Activated naive CD4-positive, alpha-beta T cell treated with anti-CD3 and anti-CD28 coated beads, Interleukin-2, amount 50 U/mL, for 24 hours (primary cell): ENCODE results near the gene ETFDH.
"Not testable (repeated sequence)": the region's sequence is repeated elsewhere in the genome, so short reads cannot be mapped to it uniquely, and the experiment has no call there.

Experiments used
- H3K27ac Mint-ChIP-seq: one replicate; pipeline ENCODE4 v1.8.0; 2021; ENCODE audit warnings: mild to moderate bottlenecking, mixed read lengths
- H3K27me3 Mint-ChIP-seq: one replicate; pipeline ENCODE4 v1.8.0; 2021; ENCODE audit warnings: mixed read lengths
- H3K36me3 Mint-ChIP-seq: one replicate; pipeline ENCODE4 v1.8.0; 2021; ENCODE audit warnings: mixed read lengths
- H3K4me1 Mint-ChIP-seq: one replicate; pipeline ENCODE4 v1.8.0; 2021; ENCODE audit warnings: mixed read lengths
- H3K4me3 Mint-ChIP-seq: one replicate; pipeline ENCODE4 v1.8.0; 2021; ENCODE audit warnings: mild to moderate bottlenecking, mixed read lengths
- H3K9me3 Mint-ChIP-seq: one replicate; pipeline ENCODE4 v1.8.0; 2021; ENCODE audit warnings: mixed read lengths

ETFDH gene

DNA sequence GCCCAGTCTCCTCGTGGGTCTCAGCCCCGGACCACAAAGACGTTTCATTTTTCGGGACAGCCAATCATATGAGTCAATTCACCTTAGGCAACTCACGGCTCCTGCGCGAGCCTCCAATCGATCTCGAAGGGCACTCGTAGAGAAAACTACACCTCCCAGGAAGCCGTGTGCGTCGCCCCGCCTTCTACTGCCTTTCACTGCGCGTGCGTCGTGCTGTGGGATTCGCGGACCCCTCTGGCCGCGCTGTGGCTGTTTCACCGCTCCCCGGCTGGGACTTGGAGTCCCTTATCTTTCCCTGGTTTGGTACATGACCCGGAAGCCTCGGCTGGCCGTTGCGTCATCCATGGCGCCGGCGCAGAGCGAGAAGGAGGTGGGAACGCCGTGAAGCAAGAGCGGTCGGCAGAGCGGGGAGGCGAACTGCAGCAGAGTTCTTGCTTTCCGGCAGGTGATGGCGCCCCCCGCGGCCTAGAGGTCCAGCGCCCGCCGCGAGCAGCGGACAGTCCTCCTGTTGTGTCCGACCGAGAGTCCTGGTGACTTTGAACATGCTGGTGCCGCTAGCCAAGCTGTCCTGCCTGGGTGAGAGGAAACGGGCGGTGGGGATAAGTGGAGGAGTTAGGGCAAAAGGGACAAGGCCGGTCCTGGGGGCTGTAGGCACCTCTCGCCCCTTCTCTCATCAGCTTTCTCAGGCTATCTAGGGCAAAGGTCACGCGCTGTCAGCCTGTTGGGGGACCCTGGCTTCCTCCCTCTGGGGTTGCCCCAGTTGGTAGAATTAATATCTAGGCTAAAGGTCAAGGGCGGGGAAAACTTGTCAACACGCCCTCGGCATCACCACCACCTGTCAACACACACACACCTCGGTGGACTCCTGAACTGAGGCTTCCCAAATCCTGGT is at the start of gene ETFDH:
TSS of gene ETFDH (plus strand) at position 382 of the 892 bp plus-strand sequence. CDS start at position 543, 161 bp downstream.
- Mint-ChIP-seq H3K27me3 (no peaks in the 10 kb centered on the region), H3K4me3 (peak within 1 kb of the TSS; percentile 98), H3K27ac (peak within 1 kb of the TSS; percentile 97), H3K9me3 (no peaks in the 10 kb centered on the region), H3K4me1 (peaks cover 19% of the 10 kb centered on the region), H3K36me3 (no peaks in the 10 kb centered on the region)

DNA sequence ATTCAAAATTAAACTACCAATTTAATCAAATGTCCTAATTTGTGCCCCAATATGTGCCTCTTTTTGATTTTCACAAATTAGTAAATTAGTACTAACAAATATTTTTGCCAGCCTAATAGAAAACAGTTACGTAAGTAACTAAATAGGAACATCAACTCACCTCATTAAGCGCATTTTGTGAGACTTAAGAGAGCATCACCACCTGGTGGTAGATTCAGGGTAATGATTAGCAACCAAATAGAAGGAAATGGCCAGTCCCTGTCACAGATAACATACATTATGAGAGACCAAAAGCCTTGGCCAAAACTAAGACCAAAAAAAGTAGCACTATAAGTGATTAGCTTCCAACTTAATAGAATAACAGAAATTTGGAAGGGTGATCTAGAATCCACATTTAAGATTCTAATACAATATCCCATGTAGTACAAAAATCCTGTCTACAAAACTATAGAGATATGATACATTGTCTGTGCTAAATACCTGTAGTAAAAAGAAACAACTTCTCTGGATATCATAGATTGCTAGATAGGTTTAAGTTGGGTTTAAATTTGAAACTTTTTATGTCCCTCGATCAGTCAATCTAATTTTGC is 47.1 kb upstream of the ETFDH start:
- Mint-ChIP-seq H3K27me3 (peaks cover 10% of the 10 kb centered on the region), H3K9me3 (no peaks in the 10 kb centered on the region), H3K27ac (no peak overlapping the region), H3K36me3 (no peaks in the 10 kb centered on the region), H3K4me1 (no peaks in the 10 kb centered on the region), H3K4me3 (no peak overlapping the region)

DNA sequence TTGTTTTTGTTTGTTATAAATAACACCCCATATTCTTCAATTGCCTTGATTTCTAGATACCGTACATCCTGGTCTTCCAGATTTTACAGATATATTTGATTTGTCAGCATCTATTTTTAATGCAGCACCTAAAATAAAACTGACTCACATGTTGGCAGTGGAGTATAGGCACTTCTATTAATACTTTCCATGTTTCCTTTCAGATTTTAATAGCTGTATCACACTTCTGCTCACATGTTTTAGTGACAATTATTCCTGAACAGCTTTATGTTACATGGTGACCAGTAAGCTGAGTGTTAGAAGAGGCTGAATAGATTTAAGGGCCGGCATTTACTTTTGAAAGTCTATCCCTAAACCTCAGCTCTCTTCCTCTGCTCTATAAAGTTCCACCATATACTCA is 46.6 kb upstream of the ETFDH start:
- Mint-ChIP-seq H3K27me3 (peaks cover 10% of the 10 kb centered on the region), H3K27ac (no peak overlapping the region), H3K4me1 (no peaks in the 10 kb centered on the region), H3K9me3 (no peaks in the 10 kb centered on the region), H3K4me3 (no peak overlapping the region), H3K36me3 (no peaks in the 10 kb centered on the region)

DNA sequence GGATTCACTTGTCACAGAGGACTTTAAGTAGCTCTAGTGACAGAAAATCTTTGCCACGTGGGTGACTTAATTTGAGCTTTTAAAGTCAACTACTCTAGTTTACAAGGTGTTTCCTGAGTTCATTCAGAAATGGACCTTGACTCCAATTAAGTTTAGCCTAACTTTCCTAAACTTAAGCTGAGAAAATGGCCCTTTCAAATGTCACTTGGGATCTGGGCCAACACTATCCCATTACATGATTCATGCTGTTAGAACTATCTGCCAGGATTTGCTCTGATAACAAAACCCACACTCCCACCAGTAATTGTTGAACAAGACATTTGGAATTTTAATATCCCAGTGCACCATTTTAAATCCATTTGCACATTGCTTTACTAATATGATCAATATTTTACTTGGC is 41.2 kb upstream of the ETFDH start:
- Mint-ChIP-seq H3K36me3 (no peaks in the 10 kb centered on the region), H3K9me3 (no peaks in the 10 kb centered on the region), H3K27me3 (peaks cover 5% of the 10 kb centered on the region), H3K4me1 (no peaks in the 10 kb centered on the region), H3K27ac (no peak overlapping the region), H3K4me3 (no peak overlapping the region)

DNA sequence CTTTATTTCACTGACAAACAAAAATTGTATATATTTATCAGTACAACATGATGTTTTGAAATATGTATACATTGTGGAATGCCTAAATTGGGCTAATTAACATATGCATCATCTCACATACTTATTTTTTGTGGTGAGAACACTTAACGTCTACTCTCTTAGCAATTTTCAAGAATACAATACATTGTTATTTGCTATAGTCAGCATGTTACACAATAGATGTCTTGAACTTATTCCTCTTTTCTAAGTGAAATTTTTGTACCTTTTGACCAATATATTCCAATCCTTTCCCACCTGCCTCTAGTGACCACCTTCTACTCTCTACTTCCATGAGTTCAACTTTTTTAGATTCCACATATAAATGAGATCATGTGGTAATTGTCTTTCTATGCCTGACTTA is 35.5 kb upstream of the ETFDH start:
- Mint-ChIP-seq H3K9me3 (no peaks in the 10 kb centered on the region), H3K27ac (no peak overlapping the region), H3K36me3 (no peaks in the 10 kb centered on the region), H3K27me3 (peaks cover 16% of the 10 kb centered on the region), H3K4me3 (no peak overlapping the region), H3K4me1 (no peaks in the 10 kb centered on the region)

DNA sequence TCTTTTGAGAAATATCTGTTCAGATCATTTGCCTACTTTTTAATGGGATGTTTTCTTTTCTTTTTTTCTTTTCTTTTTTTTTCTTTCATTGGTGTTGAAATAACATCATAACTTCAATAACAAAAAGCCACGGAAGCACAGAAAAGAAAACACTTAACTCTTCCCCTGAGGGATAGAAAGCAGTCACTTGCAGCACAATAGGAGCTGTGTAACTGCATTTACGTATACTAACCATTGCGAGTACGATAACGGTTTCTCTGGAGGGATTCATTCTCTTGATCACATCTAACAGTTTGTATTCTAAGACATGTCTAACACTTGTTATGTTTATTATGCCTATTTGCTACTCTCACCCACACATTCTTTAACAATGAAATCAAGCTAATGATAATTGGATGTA is 27.7 kb upstream of the ETFDH start:
- Mint-ChIP-seq H3K27me3 (peaks cover 21% of the 10 kb centered on the region), H3K4me1 (no peaks in the 10 kb centered on the region), H3K36me3 (no peaks in the 10 kb centered on the region), H3K9me3 (no peaks in the 10 kb centered on the region), H3K4me3 (no peak overlapping the region), H3K27ac (no peak overlapping the region)

DNA sequence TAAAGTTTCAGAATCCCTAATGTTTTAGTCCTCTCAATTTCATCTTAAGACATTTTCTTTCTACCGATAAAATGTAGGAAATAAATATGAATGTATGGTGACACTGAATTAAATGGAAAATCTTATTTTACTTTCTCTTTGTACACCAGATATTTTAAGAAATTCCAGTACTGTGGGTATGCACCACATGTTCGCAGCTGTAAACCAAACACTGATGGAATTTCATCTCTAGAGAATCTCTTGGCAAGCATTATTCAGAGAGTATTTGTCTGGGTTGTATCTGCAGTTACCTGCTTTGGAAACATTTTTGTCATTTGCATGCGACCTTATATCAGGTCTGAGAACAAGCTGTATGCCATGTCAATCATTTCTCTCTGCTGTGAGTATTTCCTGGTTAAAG is 27.3 kb upstream of the ETFDH start:
- Mint-ChIP-seq H3K4me1 (no peaks in the 10 kb centered on the region), H3K9me3 (no peaks in the 10 kb centered on the region), H3K4me3 (no peak overlapping the region), H3K27ac (no peak overlapping the region), H3K36me3 (no peaks in the 10 kb centered on the region), H3K27me3 (peaks cover 21% of the 10 kb centered on the region)

DNA sequence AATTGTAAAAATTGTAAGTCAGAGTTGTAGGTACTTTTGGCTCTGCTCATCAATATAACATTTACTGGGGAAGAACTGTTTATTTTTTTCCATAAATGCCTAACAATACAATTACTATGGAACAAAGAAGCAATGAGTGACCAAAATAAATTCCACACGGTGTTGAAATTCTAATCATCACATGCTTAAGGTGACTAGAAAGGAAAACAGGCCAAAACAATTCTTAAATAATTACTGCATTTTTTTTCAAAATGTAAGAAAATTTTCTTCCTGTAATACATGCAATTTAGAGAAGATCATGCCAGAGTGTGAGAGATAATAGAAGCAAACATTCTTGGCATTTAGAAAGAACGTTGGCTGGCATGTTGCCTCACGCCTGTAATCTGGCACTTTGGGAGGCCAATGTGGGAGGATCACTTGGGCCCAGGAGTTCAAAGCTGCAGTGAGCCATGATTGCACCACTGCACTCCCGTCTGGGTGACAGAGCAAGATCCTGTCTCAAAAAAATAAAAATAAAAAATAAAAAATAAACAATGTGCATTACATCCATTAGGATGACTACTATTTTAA is 22.9 kb upstream of the ETFDH start:
- peaks cover 8% of the 10 kb centered on the region for H3K4me1 Mint-ChIP-seq
- peaks cover 10% of the 10 kb centered on the region for H3K27me3 Mint-ChIP-seq
- no peak overlapping the region for H3K4me3 Mint-ChIP-seq
- no peaks in the 10 kb centered on the region for H3K36me3 Mint-ChIP-seq
- H3K27ac Mint-ChIP-seq, result no peak overlapping the region
- no peaks in the 10 kb centered on the region for H3K9me3 Mint-ChIP-seq

DNA sequence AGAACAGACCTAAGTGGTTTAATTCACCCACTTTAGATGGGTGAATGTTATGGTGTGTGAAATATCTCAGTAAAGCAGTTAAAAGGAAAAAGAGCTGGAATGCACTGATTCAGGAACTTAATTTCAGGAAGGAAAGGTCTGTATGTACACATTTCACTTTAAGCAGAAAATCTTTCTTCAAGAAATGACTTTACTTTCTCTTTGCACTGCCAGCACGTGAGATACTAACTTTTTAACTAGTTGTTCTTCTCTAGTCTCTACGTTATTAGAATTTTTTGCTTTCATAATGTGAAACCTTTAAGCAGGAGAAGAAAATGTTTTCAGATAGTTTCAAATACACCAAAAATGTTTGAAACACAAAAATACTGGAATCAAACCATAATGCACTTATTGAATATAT is 19.2 kb upstream of the ETFDH start:
- H3K27ac Mint-ChIP-seq, result no peak overlapping the region

DNA sequence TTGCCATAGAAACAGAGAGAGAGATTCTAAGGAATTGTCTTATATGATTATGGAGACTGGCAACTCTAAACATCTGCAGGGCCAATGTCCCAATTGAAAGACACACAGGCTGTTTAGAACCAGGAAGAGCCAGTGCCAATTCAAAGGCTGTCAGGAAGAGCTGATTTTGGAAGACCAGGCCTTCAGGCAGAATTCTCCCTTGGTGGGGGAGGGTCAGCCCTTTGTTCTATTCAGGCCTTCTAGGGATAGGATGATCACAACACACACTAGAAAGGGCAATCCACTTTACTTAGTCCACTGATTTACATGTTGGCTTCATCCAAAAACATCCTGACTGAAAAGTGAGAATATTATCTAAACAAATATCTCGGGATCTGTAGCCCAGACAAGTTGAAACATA is 15.7 kb upstream of the ETFDH start:
- H3K27me3 Mint-ChIP-seq, result peaks cover 5% of the 10 kb centered on the region
- no peaks in the 10 kb centered on the region for H3K9me3 Mint-ChIP-seq
- H3K4me1 Mint-ChIP-seq, result peaks cover 8% of the 10 kb centered on the region
- H3K27ac Mint-ChIP-seq, result no peak overlapping the region
- H3K4me3 Mint-ChIP-seq, result no peak overlapping the region
- no peaks in the 10 kb centered on the region for H3K36me3 Mint-ChIP-seq

More for the DNA sequence above, 19.2 kb upstream of the ETFDH start:
- H3K27me3 Mint-ChIP-seq, result no peaks in the 10 kb centered on the region
- H3K4me1 Mint-ChIP-seq, result peaks cover 8% of the 10 kb centered on the region
- peak overlapping the region; percentile 57 for H3K4me3 Mint-ChIP-seq
- H3K9me3 Mint-ChIP-seq, result no peaks in the 10 kb centered on the region
- no peaks in the 10 kb centered on the region for H3K36me3 Mint-ChIP-seq

DNA sequence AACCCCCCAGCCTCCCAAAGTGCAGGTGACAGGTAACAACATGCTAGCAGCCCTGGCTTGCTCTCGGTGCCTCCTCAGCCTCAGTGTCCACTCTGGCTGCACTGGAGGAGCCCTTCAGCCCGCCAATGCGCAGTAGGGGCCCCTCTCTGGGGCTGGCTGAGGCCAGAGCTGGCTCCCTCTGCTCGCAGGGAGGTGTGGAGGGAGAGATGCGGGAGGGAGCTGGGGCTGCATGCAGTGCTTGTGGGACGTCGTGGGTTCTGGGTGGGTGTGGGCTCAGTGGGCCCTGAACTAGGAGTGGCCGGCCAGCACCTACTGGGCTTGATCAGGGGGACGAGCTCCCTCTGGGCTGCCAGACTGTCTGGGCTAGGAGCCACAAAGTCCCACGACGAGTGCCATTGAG is 14.8 kb upstream of the ETFDH start:
- Mint-ChIP-seq H3K27ac (no peak overlapping the region), H3K4me1 (peaks cover 8% of the 10 kb centered on the region), H3K27me3 (peaks cover 5% of the 10 kb centered on the region), H3K9me3 (no peaks in the 10 kb centered on the region), H3K4me3 (no peak overlapping the region), H3K36me3 (no peaks in the 10 kb centered on the region)

DNA sequence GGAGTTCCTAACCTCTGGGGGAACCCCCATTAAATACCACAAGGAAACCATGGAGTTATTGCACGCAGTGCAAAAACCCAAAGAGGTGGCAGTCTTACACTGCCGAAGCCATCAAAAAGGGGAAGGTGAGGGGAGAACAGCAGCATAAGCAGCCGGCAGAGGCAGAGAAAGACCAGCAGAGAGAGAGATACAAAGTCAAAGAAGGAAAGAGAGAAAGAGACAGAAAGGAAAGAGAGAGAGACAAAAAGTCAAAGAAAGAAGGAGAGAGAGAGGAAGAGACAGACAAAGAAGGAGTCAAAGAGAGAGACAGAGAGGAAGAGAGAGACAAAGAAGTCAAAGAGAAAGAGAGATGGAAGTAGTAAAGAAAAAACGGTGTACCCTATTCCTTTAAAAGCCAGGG is 8.8 kb upstream of the ETFDH start:
- not testable (repeated sequence) for H3K9me3 Mint-ChIP-seq, H3K4me3 Mint-ChIP-seq, H3K27ac Mint-ChIP-seq, H3K4me1 Mint-ChIP-seq, H3K27me3 Mint-ChIP-seq, H3K36me3 Mint-ChIP-seq

DNA sequence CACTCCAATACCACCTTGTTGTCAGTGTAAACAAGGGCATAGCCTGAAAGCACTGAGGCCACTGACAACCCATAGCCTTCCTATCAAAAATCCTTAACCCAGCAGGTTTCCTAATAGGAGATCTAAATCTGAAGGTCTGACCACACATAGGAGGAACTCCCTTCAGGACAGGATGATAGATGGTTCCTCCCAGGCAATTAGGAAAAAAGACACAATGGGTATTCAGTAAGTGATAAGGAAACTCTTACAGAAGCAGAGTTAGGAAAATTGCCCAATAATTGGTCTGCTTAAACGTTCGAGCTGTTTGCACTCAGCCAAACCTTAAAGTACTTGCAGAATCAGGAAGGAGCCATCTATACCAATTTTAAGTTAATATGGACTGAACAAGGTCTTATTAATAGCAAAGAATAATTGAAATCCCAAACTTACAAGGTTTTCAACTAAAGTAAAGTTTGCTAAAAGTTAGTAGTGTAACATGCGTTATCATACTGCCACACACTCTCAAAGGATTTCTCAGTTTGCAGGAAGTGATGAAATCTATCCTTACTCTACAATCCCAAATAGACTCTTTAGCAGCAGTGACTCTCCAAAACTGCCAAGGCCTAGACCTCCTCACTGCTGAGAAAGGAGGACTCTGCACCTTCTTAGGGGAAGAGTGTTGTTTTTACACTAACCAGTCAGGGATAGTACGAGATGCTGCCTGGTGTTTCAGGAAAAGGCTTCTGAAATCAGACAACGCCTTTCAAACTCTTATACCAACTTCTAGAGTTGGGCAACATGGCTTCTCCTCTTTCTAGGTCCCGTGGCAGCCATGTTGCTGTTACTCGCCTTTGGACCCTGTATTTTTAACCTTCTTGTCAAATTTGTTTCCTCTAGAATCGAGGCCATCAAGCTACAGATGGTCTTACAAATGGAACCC is 8.1 kb upstream of the ETFDH start:
- H3K4me3 Mint-ChIP-seq, H3K27me3 Mint-ChIP-seq, H3K36me3 Mint-ChIP-seq, H3K4me1 Mint-ChIP-seq, H3K27ac Mint-ChIP-seq, H3K9me3 Mint-ChIP-seq: not testable (repeated sequence)

DNA sequence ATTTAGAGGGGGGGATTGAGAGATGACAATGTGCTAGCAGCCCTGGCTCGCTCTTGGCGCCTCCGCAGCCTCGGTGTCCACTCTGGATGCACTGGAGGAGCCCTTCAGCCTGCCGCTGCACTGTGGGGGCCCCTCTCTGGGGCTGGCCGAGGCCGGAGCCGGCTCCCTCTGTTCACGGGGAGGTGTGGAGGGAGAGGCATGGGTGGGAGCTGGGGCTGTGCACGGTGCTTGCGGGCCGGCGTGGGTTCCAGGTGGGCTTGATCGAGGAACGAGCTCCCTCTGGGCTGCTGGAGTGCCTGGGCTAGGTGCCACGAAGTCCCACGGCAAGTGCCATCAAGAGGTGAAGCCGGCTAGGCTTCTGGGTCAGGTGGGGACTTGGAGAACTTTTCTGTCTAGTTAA is 7.3 kb upstream of the ETFDH start:
- Mint-ChIP-seq H3K9me3 (no peaks in the 10 kb centered on the region), H3K27ac (no peak overlapping the region), H3K4me3 (no peak overlapping the region), H3K4me1 (peaks cover 3% of the 10 kb centered on the region), H3K36me3 (no peaks in the 10 kb centered on the region), H3K27me3 (peaks cover 2% of the 10 kb centered on the region)

DNA sequence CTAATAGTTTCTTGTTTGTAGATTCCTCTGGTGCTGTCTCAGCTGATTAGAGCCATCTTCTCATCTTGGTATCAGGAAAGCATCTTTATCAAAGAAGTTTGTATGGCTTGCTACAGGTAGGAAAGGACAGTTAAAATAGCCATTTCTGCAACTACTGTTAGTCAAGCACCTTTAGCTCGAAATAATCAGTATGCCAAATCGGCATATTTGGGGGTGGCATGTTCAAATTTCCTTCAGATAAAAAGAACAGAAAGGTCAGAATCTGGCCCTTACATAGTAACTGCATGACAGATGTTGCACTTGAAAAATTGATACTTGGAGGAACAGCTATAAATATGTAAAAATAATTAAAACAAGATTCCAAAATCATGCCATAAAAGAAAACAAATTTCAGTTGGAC is 5.2 kb upstream of the ETFDH start:
- Mint-ChIP-seq H3K36me3 (no peaks in the 10 kb centered on the region), H3K4me3 (no peak overlapping the region), H3K27me3 (no peaks in the 10 kb centered on the region), H3K9me3 (no peaks in the 10 kb centered on the region), H3K27ac (no peak overlapping the region), H3K4me1 (peaks cover 11% of the 10 kb centered on the region)
